Neuronal stem cell (in vitro differentiated cells): ENCODE results near the gene FSCN2.
A peak's percentile ranks its signal among the peaks of the same experiment; 100 is the strongest.

ENCODE experiments used
- DNase-seq: peaks from one replicate; pipeline ENCODE4 v3.0.0-alpha.2; 2013; ENCODE audit warnings: low spot score
- H2AFZ ChIP-seq: one replicate; pipeline ENCODE4 v1.6.1; 2013; ENCODE audit warnings: mild to moderate bottlenecking, low read length, inconsistent platforms
- H2AK5ac ChIP-seq: 2 replicates; pipeline ENCODE4 v1.6.1; 2013; ENCODE audit warnings: low read depth, mild to moderate bottlenecking, inconsistent platforms, low read length, moderate library complexity, mixed read lengths
- H2BK120ac ChIP-seq: 2 replicates; pipeline ENCODE4 v1.6.1; 2013; ENCODE audit warnings: low read depth, mild to moderate bottlenecking, inconsistent platforms, low read length, moderate library complexity, mixed read lengths
- H2BK12ac ChIP-seq: one replicate; pipeline ENCODE4 v1.6.1; 2013; ENCODE audit warnings: low read length, inconsistent platforms
- H2BK15ac ChIP-seq: 2 replicates; pipeline ENCODE4 v1.6.1; 2013; ENCODE audit warnings: mild to moderate bottlenecking, low read length, inconsistent platforms, mixed read lengths
- H2BK5ac ChIP-seq: one replicate; pipeline ENCODE4 v1.6.1; 2013; ENCODE audit warnings: inconsistent platforms, mild to moderate bottlenecking, low read length, moderate library complexity
- H3K14ac ChIP-seq: one replicate; pipeline ENCODE4 v1.6.1; 2013; ENCODE audit warnings: low read length, inconsistent platforms
- H3K18ac ChIP-seq: 2 replicates; pipeline ENCODE4 v1.6.1; 2013; ENCODE audit warnings: low read length, inconsistent platforms
- H3K23ac ChIP-seq: 2 replicates; pipeline ENCODE4 v1.6.1; 2013; ENCODE audit warnings: low read depth, mild to moderate bottlenecking, mixed read lengths, low read length, inconsistent platforms; ENCODE audit not compliant: poor library complexity
- H3K27ac ChIP-seq: replicated peaks from 3 replicates; pipeline ENCODE4 v1.5.1; 2013; ENCODE audit warnings: low read length, inconsistent platforms
- H3K27me3 ChIP-seq, 3 experiments: 2 replicates each; pipeline ENCODE4 v1.6.1; 2013; ENCODE audit warnings: low read length in 3 of 3, mild to moderate bottlenecking in 2 of 3, inconsistent platforms in 1 of 3, low read depth in 1 of 3, mixed read lengths in 1 of 3, moderate library complexity in 1 of 3; ENCODE audit not compliant: control insufficient read depth in 3 of 3, insufficient read depth in 3 of 3
- H3K36me3 ChIP-seq, 2 donors: replicated peaks in 1 of 2; 2 replicates each; pipeline ENCODE4 v1.6.1; 2013; ENCODE audit warnings: low read length in 2 of 2; ENCODE audit not compliant: control insufficient read depth in 2 of 2, insufficient read depth in 2 of 2
- H3K4ac ChIP-seq: 2 replicates; pipeline ENCODE4 v1.6.1; 2013; ENCODE audit warnings: inconsistent platforms, mild to moderate bottlenecking, low read length, moderate library complexity
- H3K4me1 ChIP-seq, 2 donors: 1 replicate in 1 of 2; 2 replicates in 1 of 2; pipeline ENCODE4 v1.6.1; 2013; ENCODE audit warnings: low read length in 2 of 2, low read depth in 1 of 2; ENCODE audit not compliant: control insufficient read depth in 2 of 2, insufficient read depth in 1 of 2
- H3K4me2 ChIP-seq: one replicate; pipeline ENCODE4 v1.6.1; 2013; ENCODE audit warnings: mild to moderate bottlenecking, low read length, inconsistent platforms; ENCODE audit not compliant: insufficient read depth, poor library complexity, severe bottlenecking
- H3K4me3 ChIP-seq, 2 donors: 2 replicates each; pipeline ENCODE4 v1.5.1; 2013; ENCODE audit warnings: low read length in 2 of 2, mild to moderate bottlenecking in 2 of 2, inconsistent platforms in 1 of 2, moderate library complexity in 1 of 2
- H3K79me1 ChIP-seq: one replicate; pipeline ENCODE4 v1.6.1; 2013; ENCODE audit warnings: low read depth, mild to moderate bottlenecking, inconsistent platforms, low read length, moderate library complexity
- H3K9ac ChIP-seq: one replicate; pipeline ENCODE4 v1.6.1; 2013; ENCODE audit warnings: mild to moderate bottlenecking, low read depth, low read length, inconsistent platforms; ENCODE audit not compliant: poor library complexity
- H3K9me3 ChIP-seq, 2 donors: replicated peaks in 1 of 2; 2 replicates each; pipeline versions ENCODE3 to v1.6.1; 2013; ENCODE audit warnings: low read length in 2 of 2, mild to moderate bottlenecking in 2 of 2, inconsistent platforms in 1 of 2, low read depth in 1 of 2, mixed read lengths in 1 of 2, moderate library complexity in 1 of 2; ENCODE audit not compliant: control insufficient read depth in 2 of 2, insufficient read depth in 1 of 2
- H4K8ac ChIP-seq: one replicate; pipeline ENCODE4 v1.6.1; 2013; ENCODE audit warnings: low read depth, mild to moderate bottlenecking, inconsistent platforms, low read length, moderate library complexity
- H4K91ac ChIP-seq: one replicate; pipeline ENCODE4 v1.6.1; 2013; ENCODE audit warnings: low read length, low read depth, mild to moderate bottlenecking, inconsistent platforms; ENCODE audit not compliant: poor library complexity
- WGBS, 2 donors: extraction: QIAGEN DNeasy Blood & Tissue Kit; methylation state at CpG; one replicate each; pipeline ENCODE4 v1.1.7; 2013; ENCODE audit warnings: missing lambda C conversion rate in 2 of 2, mixed read lengths in 1 of 2; ENCODE audit not compliant: insufficient read length in 2 of 2, insufficient replicate concordance in 1 of 2; ENCODE audit errors: extremely low coverage in 2 of 2; 5-methylcytosine and 5-hydroxymethylcytosine counted together

FSCN2 gene

GRCh38 chr17:81539961-81540675 lies 11.9 kb downstream of the FSCN2 start:
- H3K9me3 ChIP-seq = no peaks in the 10 kb centered on the region
- no peak overlapping the region for H2AK5ac ChIP-seq
- no CpG with 5 or more reads among the region's 28 CpGs for WGBS, 2 donors
- peaks cover 18 to 51% of the 10 kb centered on the region in 2 donors for H3K36me3 ChIP-seq
- no peak overlapping the region for H3K27ac ChIP-seq
- H2BK120ac ChIP-seq = no peak overlapping the region
- no peak overlapping the region for H2AFZ ChIP-seq
- H4K91ac ChIP-seq = no peak overlapping the region
- H3K4me1 ChIP-seq = peaks cover 2 to 6% of the 10 kb centered on the region in 2 donors
- H3K18ac ChIP-seq = no peak overlapping the region
- H3K9ac ChIP-seq = peak overlapping the region; percentile 44
- peaks cover 5% of the 10 kb centered on the region for H3K79me1 ChIP-seq
- H4K8ac ChIP-seq = no peak overlapping the region
- no peak overlapping the region for H3K4me2 ChIP-seq
- DNase-seq = no peak
- H3K23ac ChIP-seq = peak overlapping the region; percentile 65
- no peak overlapping the region for H2BK5ac ChIP-seq
- H3K27me3 ChIP-seq = peaks cover 0 to 16% (median 6%) of the 10 kb centered on the region in 3 experiments
- no peak overlapping the region for H3K14ac ChIP-seq
- no peak overlapping the region for H3K4ac ChIP-seq
- no peak overlapping the region for H3K4me3 ChIP-seq
- peak overlapping the region; percentile 17 for H2BK15ac ChIP-seq
- H2BK12ac ChIP-seq = no peak overlapping the region

GRCh38 chr17:81540676-81541027 lies 12.5 kb downstream of the FSCN2 start:
- Histone ChIP-seq H3K14ac (no peak overlapping the region), H2BK5ac (no peak overlapping the region), H2BK12ac (no peak overlapping the region), H2AFZ (no peak overlapping the region), H3K23ac (no peak overlapping the region), H4K8ac (no peak overlapping the region), H3K9me3 (no peaks in the 10 kb centered on the region), H3K9ac (no peak overlapping the region), H2AK5ac (no peak overlapping the region), H3K79me1 (peaks cover 5% of the 10 kb centered on the region), H3K36me3 (peaks cover 22 to 56% of the 10 kb centered on the region in 2 donors), H2BK120ac (no peak overlapping the region), H2BK15ac (no peak overlapping the region), H3K4me1 (peaks cover 2 to 6% of the 10 kb centered on the region in 2 donors), H3K4ac (no peak overlapping the region), H3K4me3 (no peak overlapping the region), H3K18ac (no peak overlapping the region), H3K27ac (no peak overlapping the region), H3K4me2 (no peak overlapping the region), H3K27me3 (peaks cover 0 to 14% (median 6%) of the 10 kb centered on the region in 3 experiments), H4K91ac (no peak overlapping the region)
- no peak for DNase-seq
- WGBS, 2 donors = no CpG with 5 or more reads among the region's 14 CpGs

- no CpG with 5 or more reads among the region's 17 CpGs for WGBS, 2 donors
- peak overlapping the region; percentile 44 for H3K9ac ChIP-seq
- no peak overlapping the region for H3K4me3 ChIP-seq
- no peak overlapping the region for H2AFZ ChIP-seq
- H3K23ac ChIP-seq = no peak overlapping the region
- no peaks in the 10 kb centered on the region for H3K9me3 ChIP-seq
- H4K91ac ChIP-seq = no peak overlapping the region
- H2BK15ac ChIP-seq = no peak overlapping the region
- H3K4me2 ChIP-seq = no peak overlapping the region
- peaks cover 2 to 6% of the 10 kb centered on the region in 2 donors for H3K4me1 ChIP-seq
- H2BK5ac ChIP-seq = no peak overlapping the region
- H3K4ac ChIP-seq = no peak overlapping the region
- no peak overlapping the region for H3K14ac ChIP-seq
- peaks cover 0 to 10% (median 5%) of the 10 kb centered on the region in 3 experiments for H3K27me3 ChIP-seq
- peaks cover 5% of the 10 kb centered on the region for H3K79me1 ChIP-seq
- DNase-seq = no peak
- H3K36me3 ChIP-seq = peaks cover 27 to 61% of the 10 kb centered on the region in 2 donors
- H3K18ac ChIP-seq = no peak overlapping the region
- H4K8ac ChIP-seq = no peak overlapping the region
- H3K27ac ChIP-seq = no peak overlapping the region
- H2AK5ac ChIP-seq = no peak overlapping the region
- H2BK12ac ChIP-seq = no peak overlapping the region
- no peak overlapping the region for H2BK120ac ChIP-seq
These were observed 12.9 kb downstream of the FSCN2 start for GRCh38 chr17:81541123-81541522.

- no peak overlapping the region for H3K9ac ChIP-seq
- H3K36me3 ChIP-seq = peaks cover 38 to 76% of the 10 kb centered on the region in 2 donors
- H3K23ac ChIP-seq = peak overlapping the region; percentile 96
- H3K27ac ChIP-seq = no peak overlapping the region
- H3K79me1 ChIP-seq = peaks cover 10% of the 10 kb centered on the region
- H3K9me3 ChIP-seq = no peaks in the 10 kb centered on the region
- peak overlapping the region; percentile 52 for H2AK5ac ChIP-seq
- peak overlapping the region in 1 of 2 donors; percentile 14 for H3K4me3 ChIP-seq
- no peaks in the 10 kb centered on the region for H3K27me3 ChIP-seq
- H4K8ac ChIP-seq = no peak overlapping the region
- no peak overlapping the region for H3K14ac ChIP-seq
- H2BK12ac ChIP-seq = no peak overlapping the region
- no peak overlapping the region for H2BK120ac ChIP-seq
- no peaks in the 10 kb centered on the region for H3K4me1 ChIP-seq
- no peak overlapping the region for H2BK15ac ChIP-seq
- DNase-seq = no peak
- no CpG with 5 or more reads among the region's 15 CpGs for WGBS, 2 donors
- H4K91ac ChIP-seq = no peak overlapping the region
- H2BK5ac ChIP-seq = no peak overlapping the region
- H2AFZ ChIP-seq = no peak overlapping the region
- H3K18ac ChIP-seq = no peak overlapping the region
- no peak overlapping the region for H3K4ac ChIP-seq
- H3K4me2 ChIP-seq = no peak overlapping the region
These were observed 14.5 kb downstream of the FSCN2 start for GRCh38 chr17:81542431-81543338.
